Activated CD8-positive, alpha-beta memory T cell treated with anti-CD3 and anti-CD28 coated beads for 36 hours (primary cell): Measurements from ENCODE around the gene ADGRG6. TPM values are rescaled to one million over a fixed set of nuclear protein-coding genes. Genes with fewer than 3 reads are reported as not detected.

Experiments used
- CTCF ChIA-PET: fragments of 350-600 bp; sonication (Branson Sonifier 250); formaldehyde crosslinking; loops from one replicate; lab custom pipeline; 2021; ENCODE audit warnings: antibody characterized with exemption; lab: Charles Lee
- POLR2A ChIA-PET: fragments of 350-600 bp; sonication (Branson Sonifier 250); formaldehyde crosslinking; loops from one replicate; lab custom pipeline; 2021; ENCODE audit warnings: antibody characterized with exemption; lab: Charles Lee
- total RNA-seq, 2 experiments: library from RNA; stranded (reverse); gene quantifications; one replicate each; pipeline ENCODE4 v1.2.3, GENCODE V29; 2021

Gene ADGRG6
- total RNA-seq, 2 experiments from 2014 or later: 0.67 to 0.73 TPM

DNA sequence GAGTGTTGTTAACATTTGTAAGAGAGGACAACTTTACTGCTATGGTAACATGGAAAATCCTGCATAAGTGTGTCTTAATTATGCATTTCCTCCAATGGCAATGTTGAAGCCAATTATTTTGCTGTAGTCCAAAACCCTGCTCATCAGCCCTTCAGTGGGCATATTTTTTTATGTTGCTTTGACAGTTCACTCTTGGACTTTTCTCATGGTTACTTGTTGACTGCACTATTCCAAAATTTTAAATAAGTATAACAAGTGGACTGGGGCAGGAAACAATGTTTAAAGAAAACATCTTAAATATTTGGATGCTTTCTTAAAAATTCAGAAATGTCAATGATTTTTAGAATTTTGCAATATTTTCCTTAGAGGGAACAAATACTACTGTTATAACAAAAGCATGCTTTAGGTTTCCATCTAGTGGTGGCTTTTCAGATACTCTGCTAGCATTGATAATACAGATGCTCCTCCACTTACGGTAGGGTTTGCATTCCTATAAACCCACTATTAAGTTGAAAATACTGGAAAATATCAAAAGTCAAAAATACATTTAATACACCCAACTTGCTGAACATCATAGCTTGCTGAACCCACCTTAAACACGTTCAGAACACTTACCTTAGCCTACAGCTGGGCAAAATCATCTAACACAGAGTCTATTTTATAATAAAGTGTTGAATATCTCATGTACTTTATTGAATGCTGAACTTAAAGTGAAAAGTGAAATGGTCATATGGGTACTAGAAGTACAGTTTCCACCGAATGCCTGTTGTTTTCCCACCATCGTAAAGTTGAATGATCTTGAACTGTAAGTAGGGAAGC is 86.4 kb downstream of the ADGRG6 start:
- POLR2A ChIA-PET: no interaction called here
- CTCF ChIA-PET: interaction anchor here (0.6 kb wide), 1 partner anchor 73 kb away, joined by 4 read pairs; no protein-coding TSS in a partner anchor

DNA sequence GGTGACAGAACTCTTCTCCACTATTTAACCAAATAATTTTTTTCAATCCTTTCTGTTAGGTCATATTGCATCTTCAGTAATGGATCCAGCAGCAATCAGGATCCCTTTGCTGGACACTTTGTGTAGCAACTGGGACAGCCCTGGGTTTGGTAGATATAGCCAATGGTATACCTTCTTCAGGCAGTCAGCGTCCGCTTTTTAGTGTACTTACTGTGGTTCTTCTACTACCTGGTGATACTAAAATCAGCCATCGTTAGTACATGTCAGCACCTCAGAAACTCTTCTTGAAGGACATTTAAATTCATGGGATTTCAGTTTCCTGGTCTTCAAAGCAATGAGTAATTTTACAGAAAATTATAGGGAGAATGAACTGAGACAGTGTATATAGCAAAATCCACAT is 93.5 kb downstream of the ADGRG6 start:
- ChIA-PET CTCF (no interaction called here), POLR2A (no interaction called here)

GRCh38 chr6:142395768-142396231 is 94.0 kb downstream of the ADGRG6 start:
- ChIA-PET CTCF (no interaction called here), POLR2A (no interaction called here)

DNA sequence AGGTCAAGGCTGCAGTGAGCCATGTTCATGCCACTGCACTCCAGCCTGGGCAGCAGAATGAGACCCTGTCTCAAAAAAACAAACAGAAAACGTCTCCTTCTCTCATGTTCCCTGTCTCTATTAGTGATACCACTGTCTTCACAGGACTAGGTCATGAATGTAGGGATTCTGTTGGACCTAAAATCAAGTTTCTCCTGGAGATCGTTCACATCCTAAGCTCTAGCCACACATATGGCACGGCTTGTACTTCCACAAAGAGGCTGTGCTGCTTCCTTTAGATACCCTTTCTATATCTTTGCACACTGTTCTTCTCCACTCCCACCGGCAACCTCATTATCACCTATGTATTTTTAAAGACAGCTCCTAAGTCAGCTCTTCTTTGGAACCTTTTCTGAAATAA is 96.5 kb downstream of the ADGRG6 start:
- ChIA-PET CTCF (no interaction called here), POLR2A (no interaction called here)

GRCh38 chr6:142399739-142400138 is 97.9 kb downstream of the ADGRG6 start:
- CTCF ChIA-PET: no interaction called here

DNA sequence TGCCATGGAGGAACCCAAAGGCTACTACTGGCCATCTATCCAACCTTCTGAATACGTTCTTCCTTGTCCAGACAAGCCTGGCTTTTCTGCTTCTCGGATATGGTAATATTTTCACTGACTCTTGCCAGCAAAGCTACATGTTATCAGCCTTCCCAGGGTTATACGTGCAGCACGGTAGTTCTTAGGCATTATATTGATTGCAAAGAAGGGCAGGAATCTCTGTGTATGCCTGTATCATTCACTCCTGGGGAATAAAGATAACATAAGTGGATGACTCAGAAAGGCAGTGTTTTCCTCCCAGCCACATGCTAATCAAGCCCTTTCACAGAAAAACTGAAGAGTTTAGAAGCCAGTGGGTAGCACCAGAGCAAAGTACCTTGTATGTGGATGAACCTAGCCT is 98.7 kb downstream of the ADGRG6 start:
- CTCF ChIA-PET: no interaction called here
- POLR2A ChIA-PET: no interaction called here

More at GRCh38 chr6:142399739-142400138, 97.9 kb downstream of the ADGRG6 start:
- POLR2A ChIA-PET: no interaction called here

- ChIA-PET CTCF (no interaction called here), POLR2A (no interaction called here)
Observed at GRCh38 chr6:142401838-142402237, 100.0 kb downstream of the ADGRG6 start.

- CTCF ChIA-PET: no interaction called here
- POLR2A ChIA-PET: no interaction called here
Observed at GRCh38 chr6:142404751-142405150, 102.9 kb downstream of the ADGRG6 start.

GRCh38 chr6:142406131-142406530 is 104.3 kb downstream of the ADGRG6 start:
- CTCF ChIA-PET: no interaction called here
- POLR2A ChIA-PET: no interaction called here

GRCh38 chr6:142407685-142408273 is 106.0 kb downstream of the ADGRG6 start:
- POLR2A ChIA-PET: no interaction called here
- CTCF ChIA-PET: no interaction called here

DNA sequence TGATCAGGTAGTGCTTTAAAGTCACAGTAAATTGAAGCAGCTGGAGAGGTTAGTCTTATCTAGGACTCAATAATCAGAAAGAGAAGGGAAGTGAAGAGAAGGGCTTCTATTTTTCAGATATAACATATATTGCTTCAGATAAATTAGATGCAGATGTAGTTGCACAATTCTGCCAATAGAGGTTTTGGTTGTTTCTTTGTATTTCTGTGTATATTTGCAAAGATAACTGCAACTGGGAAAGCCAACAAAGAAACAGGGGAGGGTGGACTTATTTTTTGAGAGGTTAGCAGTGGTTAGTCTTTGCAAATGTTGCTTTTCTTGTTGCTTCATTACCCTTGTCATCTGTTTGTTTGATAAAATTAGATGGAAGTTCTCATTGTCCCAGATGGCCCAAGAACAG is 106.6 kb downstream of the ADGRG6 start:
- ChIA-PET CTCF (no interaction called here), POLR2A (no interaction called here)

GRCh38 chr6:142409794-142410193 is 108.0 kb downstream of the ADGRG6 start:
- CTCF ChIA-PET: no interaction called here
- POLR2A ChIA-PET: no interaction called here

GRCh38 chr6:142411145-142411544 is 109.3 kb downstream of the ADGRG6 start:
- CTCF ChIA-PET: no interaction called here
- POLR2A ChIA-PET: no interaction called here

DNA sequence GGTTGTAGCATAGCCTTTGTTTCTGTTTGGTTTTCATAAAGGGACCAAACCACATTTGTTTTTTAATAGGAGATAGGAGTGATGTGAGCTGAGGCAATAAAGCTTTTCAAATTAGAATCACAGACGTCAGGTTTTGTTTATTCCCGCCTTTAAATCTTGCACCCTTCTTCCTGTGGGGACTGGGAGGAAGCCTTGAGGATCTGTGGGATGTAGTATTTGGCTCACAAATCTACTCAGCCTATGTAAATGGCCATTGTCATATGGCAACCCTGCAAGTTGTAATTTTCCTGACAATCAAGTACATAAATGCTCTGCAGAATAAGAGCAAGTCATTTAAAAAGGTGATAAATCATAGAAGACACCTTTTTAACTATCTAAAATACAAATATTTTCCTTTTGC is 110.4 kb downstream of the ADGRG6 start:
- POLR2A ChIA-PET: no interaction called here
- CTCF ChIA-PET: no interaction called here

- ChIA-PET POLR2A (no interaction called here), CTCF (no interaction called here)
Observed at GRCh38 chr6:142412658-142413057, 110.9 kb downstream of the ADGRG6 start.

DNA sequence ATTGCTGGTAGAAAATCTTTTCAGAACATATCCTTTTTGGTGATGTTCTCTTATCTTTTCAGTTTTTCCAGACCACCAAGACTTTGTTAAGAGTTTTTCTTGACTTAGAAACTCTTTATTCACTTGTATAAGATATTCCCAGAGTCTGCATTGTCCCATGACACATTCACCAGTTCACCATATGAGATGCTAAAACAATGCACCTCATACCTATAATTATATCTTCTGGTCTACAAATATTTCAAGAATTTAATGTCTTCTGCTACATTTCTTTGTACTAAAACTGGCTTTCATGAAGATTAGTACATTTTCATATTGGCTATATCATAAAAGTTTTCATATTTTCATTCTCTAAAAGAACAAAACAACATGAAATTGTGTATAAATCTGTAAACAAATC is 111.3 kb downstream of the ADGRG6 start:
- ChIA-PET CTCF (no interaction called here), POLR2A (no interaction called here)

DNA sequence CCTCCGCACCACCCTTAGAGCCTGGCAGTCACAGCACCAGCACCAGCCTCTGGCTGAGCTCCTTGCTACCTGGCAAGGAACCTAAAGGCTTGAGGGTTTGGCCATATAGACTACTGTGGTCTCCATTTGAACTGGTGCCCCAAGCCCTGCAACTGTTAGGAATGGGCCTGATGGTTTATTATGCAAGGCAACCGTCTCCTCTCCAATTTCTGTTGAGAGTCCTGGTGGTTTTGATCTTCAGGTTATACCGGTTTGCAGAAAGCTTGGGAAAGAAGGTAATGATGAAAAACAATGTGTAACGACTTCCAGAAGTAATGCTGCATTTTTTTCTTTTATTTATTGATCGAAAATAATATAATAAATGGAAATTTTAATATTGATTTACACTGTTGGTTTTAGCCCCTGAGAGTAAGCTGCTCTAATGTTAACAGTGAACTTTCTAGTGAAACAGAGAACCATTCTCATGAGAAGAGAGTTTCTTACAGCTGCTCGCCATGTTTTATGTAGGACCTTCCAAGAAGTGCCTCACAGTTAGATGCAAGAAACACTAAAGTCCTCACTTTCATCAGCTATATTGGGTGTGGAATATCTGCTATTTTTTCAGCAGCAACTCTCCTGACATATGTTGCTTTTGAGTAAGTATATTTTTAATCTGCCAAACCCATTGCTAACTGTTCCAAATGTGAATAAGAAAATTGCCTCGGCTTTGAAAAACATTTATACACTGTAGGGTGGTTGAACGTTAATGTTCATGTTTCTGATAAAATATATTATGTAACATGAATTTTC is 112.8 kb downstream of the ADGRG6 start:
- POLR2A ChIA-PET: no interaction called here
- CTCF ChIA-PET: no interaction called here

GRCh38 chr6:142416179-142416578 is 114.4 kb downstream of the ADGRG6 start:
- ChIA-PET POLR2A (no interaction called here), CTCF (no interaction called here)

GRCh38 chr6:142416686-142417085 is 114.9 kb downstream of the ADGRG6 start:
- CTCF ChIA-PET: no interaction called here
- POLR2A ChIA-PET: no interaction called here

GRCh38 chr6:142417331-142417750 is 115.5 kb downstream of the ADGRG6 start:
- CTCF ChIA-PET: no interaction called here
- POLR2A ChIA-PET: no interaction called here
